Ureter (tissue), 1 donor: ENCODE results near the gene LSM2. TPM values are rescaled to one million over a fixed set of nuclear protein-coding genes. Genes with fewer than 3 reads are reported as not detected.

Experiments
- DNase-seq: peaks from one replicate; pipeline ENCODE4 v3.0.0-alpha.2; 2020; ENCODE audit warnings: low spot score
- total RNA-seq: library from RNA; stranded (reverse); gene quantifications from one replicate; pipeline ENCODE4 v1.2.4, GENCODE V29; 2023
- donor health status: DM: yes; HTN: yes; CAD: no.

The LSM2 gene
- total RNA-seq, 1 donor from 2014 or later, result 35.6 TPM

DNA sequence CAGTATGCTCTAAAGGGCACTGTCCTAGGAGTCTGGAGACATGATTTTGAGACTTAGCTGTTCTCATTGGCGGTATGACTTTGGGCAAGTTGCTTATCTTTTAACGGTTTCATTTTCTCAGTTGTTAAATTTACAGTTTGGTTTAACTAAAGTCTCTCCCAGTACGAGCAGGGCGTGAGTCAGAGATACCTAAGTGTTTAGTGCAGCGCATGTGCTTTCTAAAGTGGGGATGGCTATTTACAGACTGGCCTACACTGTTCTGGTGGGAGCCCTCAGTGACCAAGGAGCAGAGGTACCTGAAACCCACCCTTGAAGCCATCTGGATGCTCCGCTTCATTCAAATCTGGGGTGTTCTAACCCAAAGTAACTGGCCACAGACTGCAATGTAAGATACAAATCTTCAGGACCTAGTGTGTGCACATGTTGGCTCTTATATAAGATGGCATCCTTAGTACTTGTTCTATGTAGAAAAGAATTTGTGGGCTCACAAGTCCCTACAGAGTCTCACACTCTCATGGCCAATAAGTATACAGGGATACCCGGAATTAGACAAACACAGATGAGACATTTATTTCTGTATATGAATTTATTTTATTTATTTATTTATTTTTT, 56.2 kb downstream of the LSM2 start:
- DNase-seq, result no peak

DNA sequence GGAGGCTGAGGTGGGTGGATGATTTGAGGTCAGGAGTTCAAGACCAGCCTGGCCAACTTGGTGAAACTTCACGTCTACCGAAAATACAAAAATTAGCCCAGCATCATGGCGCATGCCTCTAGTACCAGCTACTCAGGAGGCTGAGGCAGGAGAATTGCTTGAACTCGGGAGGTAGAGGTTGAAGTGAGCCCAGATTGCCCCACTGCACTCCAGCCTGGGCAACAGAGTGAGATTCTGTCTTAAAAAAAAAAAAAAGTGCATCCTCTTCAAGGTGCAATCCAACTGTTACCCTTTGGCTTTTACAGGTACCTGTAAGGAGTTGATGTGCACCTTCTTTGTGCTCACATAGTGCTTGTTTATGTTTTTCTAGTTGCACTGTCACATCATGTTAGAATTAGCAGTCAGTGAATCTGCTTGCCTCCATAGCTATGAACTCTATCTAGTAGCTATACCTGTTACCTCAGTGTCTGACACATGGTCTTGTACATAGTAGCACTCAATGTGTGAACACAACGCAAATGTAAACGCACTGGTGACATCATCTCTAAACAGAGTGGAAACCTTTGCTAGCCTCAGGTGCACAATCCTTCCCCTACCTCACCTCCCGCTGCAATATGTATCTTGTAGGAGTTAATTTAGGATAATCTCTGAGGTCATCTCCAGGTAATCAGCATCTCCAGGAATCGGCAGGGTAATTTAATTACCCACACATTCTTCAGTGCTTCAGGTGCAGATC, 57.3 kb downstream of the LSM2 start:
- DNase-seq, result no peak

Other genes with a start within 250 kb of the LSM2 start
- gene LTA, start 234.7 kb downstream of the LSM2 start, total RNA-seq, result not detected
- gene TNF, start 231.4 kb downstream of the LSM2 start, total RNA-seq, result 0.36 TPM
- 0.42 TPM for gene LTB, start 224.5 kb downstream of the LSM2 start, total RNA-seq
- gene LST1, start 220.7 kb downstream of the LSM2 start, total RNA-seq, result 6.7 TPM
- gene NCR3, start 214.0 kb downstream of the LSM2 start, total RNA-seq, result not detected
- gene AIF1, start 191.7 kb downstream of the LSM2 start, total RNA-seq, result 6.7 TPM
- 186 TPM for gene PRRC2A, start 186.3 kb downstream of the LSM2 start, total RNA-seq
- 234 TPM for gene BAG6, start 154.3 kb downstream of the LSM2 start, total RNA-seq
- gene APOM, start 151.1 kb downstream of the LSM2 start, total RNA-seq, result 2.4 TPM
- 21.5 TPM for gene C6orf47, start 146.2 kb downstream of the LSM2 start, total RNA-seq
- 15.3 TPM for gene GPANK1, start 142.0 kb downstream of the LSM2 start, total RNA-seq
- gene CSNK2B, start 140.9 kb downstream of the LSM2 start, total RNA-seq, result 149 TPM
- 20.6 TPM for gene LY6G5B, start 137.0 kb downstream of the LSM2 start, total RNA-seq
- gene LY6G5C, start 125.9 kb downstream of the LSM2 start, total RNA-seq, result 3.0 TPM
- 44.5 TPM for gene ABHD16A, start 103.6 kb downstream of the LSM2 start, total RNA-seq
- gene LY6G6F, start 100.1 kb downstream of the LSM2 start, total RNA-seq, result not detected
- not detected for gene LY6G6D, start 91.6 kb downstream of the LSM2 start, total RNA-seq
- not detected for gene LY6G6C, start 85.2 kb downstream of the LSM2 start, total RNA-seq
- gene MPIG6B, start 83.6 kb downstream of the LSM2 start, total RNA-seq, result 0.26 TPM
- 33.3 TPM for gene DDAH2, start 77.7 kb downstream of the LSM2 start, total RNA-seq
- 276 TPM for gene CLIC1, start 70.4 kb downstream of the LSM2 start, total RNA-seq
- gene MSH5, start 67.0 kb downstream of the LSM2 start, total RNA-seq, result 27.8 TPM
- gene SAPCD1, start 44.3 kb downstream of the LSM2 start, total RNA-seq, result 2.8 TPM
- gene VWA7, start 29.6 kb downstream of the LSM2 start, total RNA-seq, result 5.5 TPM
- gene VARS1, start 11.2 kb downstream of the LSM2 start, total RNA-seq, result 105 TPM
- 1.7 TPM for gene HSPA1L, start 8.3 kb upstream of the LSM2 start, total RNA-seq
- 191 TPM for gene HSPA1A, start 8.6 kb upstream of the LSM2 start, total RNA-seq
- 163 TPM for gene HSPA1B, start 20.8 kb upstream of the LSM2 start, total RNA-seq
- 29.2 TPM for gene NEU1, start 55.9 kb upstream of the LSM2 start, total RNA-seq
- gene SLC44A4, start 72.0 kb upstream of the LSM2 start, total RNA-seq, result 79.8 TPM
- gene EHMT2, start 90.7 kb upstream of the LSM2 start, total RNA-seq, result 53.4 TPM
- gene ZBTB12, start 95.1 kb upstream of the LSM2 start, total RNA-seq, result 6.4 TPM
- gene C2, start 120.8 kb upstream of the LSM2 start, total RNA-seq, result 17.1 TPM
- gene CFB, start 139.1 kb upstream of the LSM2 start, total RNA-seq, result 41.4 TPM
- 59.6 TPM for gene NELFE, start 152.0 kb upstream of the LSM2 start, total RNA-seq
- 73.7 TPM for gene SKIC2, start 152.2 kb upstream of the LSM2 start, total RNA-seq
- 29.3 TPM for gene DXO, start 165.2 kb upstream of the LSM2 start, total RNA-seq
- gene C4A, start 175.1 kb upstream of the LSM2 start, total RNA-seq, result 71.1 TPM
- 152 TPM for gene C4B, start 207.8 kb upstream of the LSM2 start, total RNA-seq
- gene CYP21A2, start 231.4 kb upstream of the LSM2 start, total RNA-seq, result 3.8 TPM